GM23338 (cell line): ENCODE measurements around the gene NELL2.

ENCODE experiments used
- CREB1 ChIP-seq: fragments of 250-450 bp; sonication (Bioruptor Pico); IDR thresholded peaks from 2 replicates; pipeline ENCODE4 v1.5.0; 2020; ENCODE audit warnings: low read depth, mild to moderate bottlenecking, moderate library complexity
- CTCF ChIP-seq, 2 experiments: fragments of 200-600 bp in 1 of 2; sonication (generic) in 1 of 2; conservative IDR thresholded peaks; 2 replicates each; pipeline versions ENCODE4 v1.5.1 to v1.6.1; 2016 to 2017; ENCODE audit warnings: antibody characterized with exemption in 2 of 2, low read depth in 2 of 2, mild to moderate bottlenecking in 2 of 2, moderate library complexity in 1 of 2
- EZH2 ChIP-seq: fragments of 200-600 bp; sonication (generic); IDR thresholded peaks from one replicate; pipeline ENCODE4 v1.8.0; 2017; ENCODE audit warnings: antibody characterized with exemption, mild to moderate bottlenecking, low read depth; ENCODE audit not compliant: unreplicated experiment
- EZH2phosphoT487 ChIP-seq: fragments of 200-600 bp; sonication (generic); IDR thresholded peaks from one replicate; pipeline ENCODE4 v1.8.1; 2018; ENCODE audit warnings: antibody characterized with exemption; ENCODE audit not compliant: unreplicated experiment

GRCh38 chr12:44672042-44672441, 204.1 kb downstream of the NELL2 start:
- TF ChIP-seq EZH2phosphoT487 (no peak), CTCF (conservative IDR thresholded peaks at IDR 0.05; ENCODE audit: low read depth in 2 of 2) (no peak), EZH2 (no peak), CREB1 (CRISPR knock-in tag) (no peak)
